Ovary (tissue), 3 donors: ENCODE data around the gene PCDHB1.

Source experiments
- CTCF ChIP-seq, 3 donors: fragments of 450-650 bp in 2 of 3; fragments of 200-600 bp in 1 of 3; IDR thresholded peaks; one replicate each; pipeline versions ENCODE4 v1.5.1 to v1.8.0; 2016 to 2022; ENCODE audit warnings: antibody characterized with exemption in 3 of 3, mild to moderate bottlenecking in 1 of 3
- EP300 ChIP-seq: sonication (generic); formaldehyde crosslinking; IDR thresholded peaks from one replicate; pipeline ENCODE4 v1.6.1; 2017; ENCODE audit warnings: antibody characterized with exemption
- POLR2A ChIP-seq: fragments of 450-650 bp; IDR thresholded peaks from one replicate; pipeline ENCODE4 v1.6.1; 2017; ENCODE audit warnings: antibody characterized with exemption, mild to moderate bottlenecking, moderate library complexity
- donor health status: DM: no; HTN: no; CAD: no.

GRCh38 chr5:141010047-141010793 lies 41.0 kb upstream of the PCDHB1 start:
- TF ChIP-seq POLR2A (no peak), CTCF (IDR thresholded peaks at IDR 0.05) (no peak), EP300 (no peak)
